Heart left ventricle (tissue), 13 donors: ENCODE data around the gene SRSF12.

ENCODE experiments used
- CTCF ChIP-seq, 12 donors: fragments of 200-600 bp; sonication (generic) in 4 of 12; IDR thresholded peaks; one replicate each; pipeline versions ENCODE4 v1.5.0 to v1.8.0; 2018 to 2022; ENCODE audit warnings: antibody characterized with exemption in 12 of 12, mild to moderate bottlenecking in 5 of 12
- POLR2A ChIP-seq, 2 donors: fragments of 450-650 bp; IDR thresholded peaks; one replicate each; pipeline ENCODE4 v1.6.1; 2017; ENCODE audit warnings: antibody characterized with exemption in 2 of 2, mild to moderate bottlenecking in 2 of 2, moderate library complexity in 2 of 2
- donor health status: ischemic (EF 13 %, LVEDD 7.1; RV severe dilation, severe dysfunction).
- donor health status: DM: no; HTN: yes; CAD: no.
- donor health status: DM: no; HTN: no; CAD: no.
- donor health status: ischemic (EF 25% LVEDD 6.9; RV normal size, moderate dysfunction).
- donor health status: ischemic (EF 25% LVEDD 5.7; RV mildly dilated, moderate dysfunction).
- donor health status: ischemic (EF 35%, LVEDD 5.7; RV mildly dilated, moderate dysfunction).
- donor health status: nonischemic (EF 11% LVEDD 7.7; RV severe dilation, severe dysfunction).
- donor health status: DM: yes; HTN: yes; CAD: no.
- donor health status: PGD.
- donor health status: ischemic (EF 29% LVEDD 5.4; RV normal size, mild dysfunction).
- donor health status: nonischemic (EF 23%, LVEDD 6.1; RV moderate dilation, normal function).

DNA sequence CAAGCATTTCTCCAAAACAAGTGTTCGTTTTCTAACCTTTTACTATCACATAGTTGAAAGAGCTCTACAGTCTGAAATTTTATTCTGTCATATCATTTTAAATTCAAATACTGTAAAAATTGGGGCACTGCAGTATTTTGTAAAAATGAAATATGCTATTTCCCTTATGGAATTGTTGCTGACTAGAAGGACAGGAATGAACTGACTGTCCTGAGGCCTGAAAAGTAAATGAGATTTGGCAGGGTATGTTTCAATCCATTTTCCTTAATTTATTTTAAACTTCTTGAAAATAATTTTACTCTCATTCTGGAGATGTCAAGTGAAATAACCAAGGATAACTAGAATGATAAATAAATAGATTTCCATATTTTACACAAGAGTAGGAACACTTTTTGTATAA lies 49.2 kb downstream of the SRSF12 start:
- TF ChIP-seq CTCF (IDR thresholded peaks at IDR 0.05), result no peak
- TF ChIP-seq POLR2A (IDR thresholded peaks at IDR 0.05), result no peak
